ENCODE results near the gene CAMK1. TPM values are rescaled to one million over a fixed set of nuclear protein-coding genes. Genes with fewer than 3 reads are reported as not detected.
"Not testable (repeated sequence)": the region's sequence is repeated elsewhere in the genome, so short reads cannot be mapped to it uniquely, and the experiment has no call there.

Gene CAMK1
- total RNA-seq, 1 donor from 2014 or later, result 7.1 TPM

GRCh38 chr3:9776896-9777693, 7.3 kb upstream of the CAMK1 start:
- no peak for TF ChIP-seq EZH2 (IDR thresholded peaks at IDR 0.05; ENCODE audit: insufficient read depth, low read length)
- no peak for TF ChIP-seq CTCF (IDR thresholded peaks at IDR 0.05; ENCODE audit: insufficient read depth, low read depth, low read length)
- H3K9me3 Mint-ChIP-seq (ENCODE audit: unreplicated experiment), result peaks cover 2% of the 10 kb centered on the region

GRCh38 chr3:9771007-9771406, 1.3 kb upstream of the CAMK1 start:
- not testable (repeated sequence) for FAIRE-seq; H3K27ac ChIP-seq (ENCODE audit: low read depth, low read length); H3K4me1 ChIP-seq (ENCODE audit: insufficient read depth, low read length); H3K4me3 Mint-ChIP-seq (ENCODE audit: unreplicated experiment); H3K36me3 ChIP-seq (ENCODE audit: insufficient read depth, low read length); H3K4me2 ChIP-seq (ENCODE audit: low read length); H3K79me2 ChIP-seq (ENCODE audit: insufficient read depth, low read length); H3K27ac Mint-ChIP-seq (ENCODE audit: unreplicated experiment); H3K9ac ChIP-seq (ENCODE audit: low read length); DNase-seq (ENCODE audit: low read depth); H3K9me3 Mint-ChIP-seq (ENCODE audit: unreplicated experiment); H3K9me3 ChIP-seq (ENCODE audit: insufficient read depth, low read depth, low read length); H2AFZ ChIP-seq (ENCODE audit: low read depth, low read length); H3K36me3 Mint-ChIP-seq (ENCODE audit: low read depth, unreplicated experiment); H3K4me3 ChIP-seq (ENCODE audit: insufficient read depth, low read depth, low read length); H3K27me3 ChIP-seq (ENCODE audit: insufficient read depth, low read length); H3K4me1 Mint-ChIP-seq (ENCODE audit: low read depth, unreplicated experiment)
- peaks cover 11% of the 10 kb centered on the region for H4K20me1 ChIP-seq (ENCODE audit: insufficient read depth, low read length)
- peaks cover 14% of the 10 kb centered on the region for H3K27me3 Mint-ChIP-seq (ENCODE audit: low read depth, unreplicated experiment)

More at GRCh38 chr3:9776896-9777693, 7.3 kb upstream of the CAMK1 start:
- H3K9ac ChIP-seq (ENCODE audit: low read length), result no peak overlapping the region
- H3K9me3 ChIP-seq (ENCODE audit: insufficient read depth, low read depth, low read length), result no peaks in the 10 kb centered on the region
- no peak overlapping the region for H3K27ac ChIP-seq (ENCODE audit: low read depth, low read length)
- no peaks in the 10 kb centered on the region for H3K79me2 ChIP-seq (ENCODE audit: insufficient read depth, low read length)
- peaks cover 10% of the 10 kb centered on the region for H3K36me3 ChIP-seq (ENCODE audit: insufficient read depth, low read length)
- no peaks in the 10 kb centered on the region for H4K20me1 ChIP-seq (ENCODE audit: insufficient read depth, low read length)
- DNase-seq (ENCODE audit: low read depth), result no peak
- Mint-ChIP-seq H3K4me3 (ENCODE audit: unreplicated experiment) (no peak overlapping the region), H3K4me1 (ENCODE audit: low read depth, unreplicated experiment) (peaks cover 34% of the 10 kb centered on the region), H3K27ac (ENCODE audit: unreplicated experiment) (no peak overlapping the region), H3K27me3 (ENCODE audit: low read depth, unreplicated experiment) (peaks cover 6% of the 10 kb centered on the region), H3K36me3 (ENCODE audit: low read depth, unreplicated experiment) (peaks cover 7% of the 10 kb centered on the region)
- H3K4me2 ChIP-seq (ENCODE audit: low read length), result no peak overlapping the region
- H3K4me1 ChIP-seq (ENCODE audit: insufficient read depth, low read length), result peaks cover 13% of the 10 kb centered on the region
- no peaks in the 10 kb centered on the region for H3K27me3 ChIP-seq (ENCODE audit: insufficient read depth, low read length)
- no peak overlapping the region for H3K4me3 ChIP-seq (ENCODE audit: insufficient read depth, low read depth, low read length)
- FAIRE-seq, result no peak
- H2AFZ ChIP-seq (ENCODE audit: low read depth, low read length), result no peak overlapping the region

GRCh38 chr3:9770276-9770812, 597 bp upstream of the CAMK1 start:
- DNase-seq (ENCODE audit: low read depth), result no peak
- Mint-ChIP-seq H3K4me3 (ENCODE audit: unreplicated experiment) (no peak overlapping the region), H3K36me3 (ENCODE audit: low read depth, unreplicated experiment) (peaks cover 11% of the 10 kb centered on the region), H3K4me1 (ENCODE audit: low read depth, unreplicated experiment) (peaks cover 6% of the 10 kb centered on the region), H3K27ac (ENCODE audit: unreplicated experiment) (no peak overlapping the region), H3K27me3 (ENCODE audit: low read depth, unreplicated experiment) (peaks cover 14% of the 10 kb centered on the region), H3K9me3 (ENCODE audit: unreplicated experiment) (no peaks in the 10 kb centered on the region)
- no peak for TF ChIP-seq CTCF (IDR thresholded peaks at IDR 0.05; ENCODE audit: insufficient read depth, low read depth, low read length)
- no peak for TF ChIP-seq EZH2 (IDR thresholded peaks at IDR 0.05; ENCODE audit: insufficient read depth, low read length)
- peak overlapping the region; percentile 97 for H3K4me2 ChIP-seq (ENCODE audit: low read length)
- H4K20me1 ChIP-seq (ENCODE audit: insufficient read depth, low read length), result peaks cover 11% of the 10 kb centered on the region
- H3K9ac ChIP-seq (ENCODE audit: low read length), result peak overlapping the region; percentile 75
- H3K9me3 ChIP-seq (ENCODE audit: insufficient read depth, low read depth, low read length), result no peaks in the 10 kb centered on the region
- no peak for FAIRE-seq
- H3K36me3 ChIP-seq (ENCODE audit: insufficient read depth, low read length), result no peaks in the 10 kb centered on the region
- H3K4me1 ChIP-seq (ENCODE audit: insufficient read depth, low read length), result peaks cover 7% of the 10 kb centered on the region
- peaks cover 6% of the 10 kb centered on the region for H3K79me2 ChIP-seq (ENCODE audit: insufficient read depth, low read length)
- no peaks in the 10 kb centered on the region for H3K27me3 ChIP-seq (ENCODE audit: insufficient read depth, low read length)
- H3K4me3 ChIP-seq (ENCODE audit: insufficient read depth, low read depth, low read length), result peak overlapping the region; percentile 58
- peak overlapping the region; percentile 86 for H2AFZ ChIP-seq (ENCODE audit: low read depth, low read length)
- no peak overlapping the region for H3K27ac ChIP-seq (ENCODE audit: low read depth, low read length)

Data from astrocyte (in vitro differentiated cells and primary cell).